Measurements from ENCODE around the gene PNRC1.

DNA sequence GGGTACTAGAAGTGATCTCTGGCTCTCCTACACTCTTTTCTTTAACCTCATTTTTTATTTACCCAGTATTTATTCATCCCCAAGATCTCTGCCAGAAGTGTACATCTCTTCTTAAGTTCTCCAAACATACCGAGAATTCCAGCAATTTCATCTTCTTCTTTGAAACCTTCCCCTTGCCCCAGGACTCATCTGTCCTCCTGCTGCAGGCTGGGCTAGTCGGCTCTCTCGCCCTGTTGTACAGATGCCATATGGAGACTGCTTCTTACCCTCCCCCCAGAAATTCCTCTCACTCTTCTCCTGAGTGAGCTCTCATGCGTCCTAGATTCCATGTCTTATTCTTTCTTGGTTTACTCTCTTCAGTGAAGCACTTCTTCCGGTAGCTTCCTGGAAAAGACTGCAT, 21.9 kb upstream of the PNRC1 start:
- TF ChIP-seq, protein P1, sequence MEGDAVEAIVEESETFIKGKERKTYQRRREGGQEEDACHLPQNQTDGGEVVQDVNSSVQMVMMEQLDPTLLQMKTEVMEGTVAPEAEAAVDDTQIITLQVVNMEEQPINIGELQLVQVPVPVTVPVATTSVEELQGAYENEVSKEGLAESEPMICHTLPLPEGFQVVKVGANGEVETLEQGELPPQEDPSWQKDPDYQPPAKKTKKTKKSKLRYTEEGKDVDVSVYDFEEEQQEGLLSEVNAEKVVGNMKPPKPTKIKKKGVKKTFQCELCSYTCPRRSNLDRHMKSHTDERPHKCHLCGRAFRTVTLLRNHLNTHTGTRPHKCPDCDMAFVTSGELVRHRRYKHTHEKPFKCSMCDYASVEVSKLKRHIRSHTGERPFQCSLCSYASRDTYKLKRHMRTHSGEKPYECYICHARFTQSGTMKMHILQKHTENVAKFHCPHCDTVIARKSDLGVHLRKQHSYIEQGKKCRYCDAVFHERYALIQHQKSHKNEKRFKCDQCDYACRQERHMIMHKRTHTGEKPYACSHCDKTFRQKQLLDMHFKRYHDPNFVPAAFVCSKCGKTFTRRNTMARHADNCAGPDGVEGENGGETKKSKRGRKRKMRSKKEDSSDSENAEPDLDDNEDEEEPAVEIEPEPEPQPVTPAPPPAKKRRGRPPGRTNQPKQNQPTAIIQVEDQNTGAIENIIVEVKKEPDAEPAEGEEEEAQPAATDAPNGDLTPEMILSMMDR (IDR thresholded peaks at IDR 0.05; ENCODE audit: insufficient read depth, low read length), result no peak
- TF ChIP-seq POLR2AphosphoS5 (IDR thresholded peaks at IDR 0.05; ENCODE audit: low read depth), result no peak

Data from HL-60 (cell line).